ENCODE measurements around the gene CFAP90.

Gene CFAP90

DNA sequence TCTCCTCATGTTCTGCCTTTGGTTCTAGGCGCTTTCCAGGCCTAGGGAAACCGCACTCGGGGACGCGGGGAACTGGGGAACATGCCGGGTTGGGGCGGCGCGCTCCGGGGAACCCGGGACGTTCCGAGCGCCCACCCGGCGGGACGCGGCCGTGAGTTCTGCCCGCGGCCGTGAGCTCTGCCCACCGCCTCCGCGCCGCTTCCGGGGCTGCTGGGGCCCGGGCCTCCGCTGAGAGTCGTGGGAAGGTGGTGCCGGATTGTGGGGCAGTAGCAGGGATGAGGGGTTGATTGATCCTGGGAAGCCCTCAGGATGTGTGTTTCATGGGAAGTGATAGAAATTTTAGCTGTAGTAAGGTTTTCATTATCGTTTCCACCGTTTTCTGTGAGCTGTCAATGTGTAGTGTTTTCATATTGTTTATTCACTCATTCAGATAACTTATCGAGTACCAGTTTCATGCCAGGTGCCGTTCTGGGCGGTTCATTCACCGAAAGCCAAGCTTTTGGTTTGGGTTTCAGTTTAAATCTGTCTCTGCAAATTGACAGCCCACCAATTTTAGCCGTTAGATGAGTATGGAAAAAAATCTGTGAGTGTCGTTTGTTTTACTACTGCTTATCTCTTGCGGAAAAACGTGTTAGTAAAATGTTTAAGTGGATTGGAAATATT is 18.7 kb upstream of the CFAP90 start:
- Histone ChIP-seq H3K36me3 (ENCODE audit: low read length) (peaks cover 10% of the 10 kb centered on the region; the same call in 1 of the 2 replicates), H2AFZ (ENCODE audit: low read depth, low read length, severe bottlenecking) (peak overlapping the region; percentile 70), H3K9me2 (replicated peaks; ENCODE audit: insufficient read depth, low read length) (no peaks in the 10 kb centered on the region), H3F3A (ENCODE audit: insufficient read depth) (no peaks in the 10 kb centered on the region), H3K4me2 (ENCODE audit: low read depth, low read length, poor library complexity, severe bottlenecking) (peak overlapping the region; percentile 87), H3K9me3 (ENCODE audit: insufficient read depth, low read length) (no peaks in the 10 kb centered on the region), H4K20me1 (ENCODE audit: low read depth, low read length) (peaks cover 13% of the 10 kb centered on the region; the same call in 1 of the 2 replicates), H3K79me2 (ENCODE audit: insufficient read depth, low read length) (peaks cover 89% of the 10 kb centered on the region), H3K27me3 (ENCODE audit: low read length) (no peaks in the 10 kb centered on the region), H3K27ac (ENCODE audit: low read depth, low read length) (peak overlapping the region; percentile 33; the same call in 1 of the 2 replicates), H3K9ac (ENCODE audit: low read length) (peak overlapping the region; percentile 80), H3K4me3 (ENCODE audit: insufficient read depth, low read length, poor library complexity, severe bottlenecking) (peak overlapping the region; percentile 89)
- TF ChIP-seq CTCF (IDR thresholded peaks at IDR 0.05; ENCODE audit: insufficient read depth, low read length, poor library complexity, severe bottlenecking), result no peak
- no peak for TF ChIP-seq EZH2phosphoT487 (conservative IDR thresholded peaks at IDR 0.05; ENCODE audit: low read length)

- H3K9me3 ChIP-seq (ENCODE audit: insufficient read depth, low read length), result no peaks in the 10 kb centered on the region
- peak within 1 kb of the TSS; percentile 33; the same call in 1 of the 2 replicates for H3K27ac ChIP-seq (ENCODE audit: low read depth, low read length)
- peak within 1 kb of the TSS; percentile 95 for H2AFZ ChIP-seq (ENCODE audit: low read depth, low read length, severe bottlenecking)
- H3K79me2 ChIP-seq (ENCODE audit: insufficient read depth, low read length), result peaks cover 82% of the 10 kb centered on the region
- H3F3A ChIP-seq (ENCODE audit: insufficient read depth), result no peaks in the 10 kb centered on the region
- no peaks in the 10 kb centered on the region for H3K9me2 ChIP-seq (replicated peaks; ENCODE audit: insufficient read depth, low read length)
- no peaks in the 10 kb centered on the region for H3K27me3 ChIP-seq (ENCODE audit: low read length)
- peak within 1 kb of the TSS; percentile 89 for H3K4me3 ChIP-seq (ENCODE audit: insufficient read depth, low read length, poor library complexity, severe bottlenecking)
- peak within 1 kb of the TSS; percentile 80 for H3K9ac ChIP-seq (ENCODE audit: low read length)
- TF ChIP-seq EZH2phosphoT487 (conservative IDR thresholded peaks at IDR 0.05; ENCODE audit: low read length) (no peak), CTCF (IDR thresholded peaks at IDR 0.05; ENCODE audit: insufficient read depth, low read length, poor library complexity, severe bottlenecking) (no peak)
- peaks cover 14% of the 10 kb centered on the region; the same call in 1 of the 2 replicates for H4K20me1 ChIP-seq (ENCODE audit: low read depth, low read length)
- H3K4me2 ChIP-seq (ENCODE audit: low read depth, low read length, poor library complexity, severe bottlenecking), result peak within 1 kb of the TSS; percentile 87
- H3K36me3 ChIP-seq (ENCODE audit: low read length), result peaks cover 10% of the 10 kb centered on the region; the same call in 1 of the 2 replicates
Observed at GRCh38 chr5:7868773-7869473, 18.0 kb upstream of the CFAP90 start, which contains the start of the genes FASTKD3 and MTRR. Gene FASTKD3 (minus strand): TSS chr5:7869031. CDS start chr5:7868083, 948 bp downstream. Gene MTRR (plus strand): TSS chr5:7869148. CDS start chr5:7870795, 1,647 bp downstream.

- Histone ChIP-seq H3K4me2 (ENCODE audit: low read depth, low read length, poor library complexity, severe bottlenecking) (peak overlapping the region; percentile 79), H3K9me3 (ENCODE audit: insufficient read depth, low read length) (no peaks in the 10 kb centered on the region), H3K9me2 (replicated peaks; ENCODE audit: insufficient read depth, low read length) (no peaks in the 10 kb centered on the region), H3K27me3 (ENCODE audit: low read length) (no peaks in the 10 kb centered on the region), H3K9ac (ENCODE audit: low read length) (peak overlapping the region; percentile 80), H3K79me2 (ENCODE audit: insufficient read depth, low read length) (peaks cover 82% of the 10 kb centered on the region), H3K27ac (ENCODE audit: low read depth, low read length) (peak overlapping the region; percentile 20; the same call in 1 of the 2 replicates), H3F3A (ENCODE audit: insufficient read depth) (no peaks in the 10 kb centered on the region), H4K20me1 (ENCODE audit: low read depth, low read length) (peaks cover 13% of the 10 kb centered on the region; the same call in 1 of the 2 replicates), H3K36me3 (ENCODE audit: low read length) (peaks cover 11% of the 10 kb centered on the region; the same call in 1 of the 2 replicates), H2AFZ (ENCODE audit: low read depth, low read length, severe bottlenecking) (peak overlapping the region; percentile 95), H3K4me3 (ENCODE audit: insufficient read depth, low read length, poor library complexity, severe bottlenecking) (peak overlapping the region; percentile 89)
- TF ChIP-seq CTCF (IDR thresholded peaks at IDR 0.05; ENCODE audit: insufficient read depth, low read length, poor library complexity, severe bottlenecking) (no peak), EZH2phosphoT487 (conservative IDR thresholded peaks at IDR 0.05; ENCODE audit: low read length) (no peak)
Observed at GRCh38 chr5:7868427-7868772, 17.5 kb upstream of the CFAP90 start.
